GM19463 (cell line): ENCODE data around the gene OAT.

Experiments
- ATAC-seq: cut with Tn5 transposase; IDR thresholded peaks from one replicate; pipeline ENCODE4 v1.9.1; 2021; ENCODE audit warnings: mild to moderate bottlenecking, moderate library complexity; ENCODE audit not compliant: unreplicated experiment

The OAT gene

DNA sequence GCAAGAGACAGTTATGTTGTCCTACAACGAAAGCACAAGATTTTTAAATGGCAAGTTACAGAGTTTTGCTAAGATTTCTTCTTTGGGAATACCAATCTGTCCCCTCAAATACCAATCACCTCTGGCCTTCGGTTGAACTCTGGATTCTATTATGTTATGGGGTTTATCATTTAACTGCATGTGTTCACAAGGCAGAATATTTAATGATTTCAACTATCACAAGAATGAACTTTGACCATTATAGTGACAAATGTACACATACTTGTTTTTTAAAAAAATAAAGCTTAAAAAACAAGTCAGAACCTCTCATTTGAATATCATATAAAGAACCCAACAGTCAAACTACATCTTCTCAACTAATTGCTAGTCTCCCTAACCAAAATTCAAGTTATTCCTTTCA, 11.3 kb downstream of the OAT start:
- no peak for ATAC-seq

DNA sequence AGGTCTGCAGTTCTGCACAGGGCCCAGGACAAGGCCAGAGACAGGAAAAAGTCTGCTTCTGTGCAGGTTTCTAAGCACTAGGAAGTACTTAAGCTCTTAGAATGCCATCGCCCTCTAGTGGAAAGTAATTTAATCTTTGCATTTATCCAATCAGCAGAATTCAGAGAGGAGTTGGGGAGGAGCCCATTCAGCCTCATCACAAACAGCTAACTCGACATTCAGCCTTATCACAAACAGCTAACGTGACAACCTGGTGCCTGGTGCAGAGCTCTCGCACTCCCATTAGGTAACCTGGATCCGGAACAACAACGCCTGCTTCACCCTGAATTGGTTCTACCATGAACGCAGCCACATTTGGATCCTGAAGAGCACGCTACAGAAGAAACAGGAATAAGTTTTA, 15.2 kb downstream of the OAT start:
- ATAC-seq: peak; percentile 68

DNA sequence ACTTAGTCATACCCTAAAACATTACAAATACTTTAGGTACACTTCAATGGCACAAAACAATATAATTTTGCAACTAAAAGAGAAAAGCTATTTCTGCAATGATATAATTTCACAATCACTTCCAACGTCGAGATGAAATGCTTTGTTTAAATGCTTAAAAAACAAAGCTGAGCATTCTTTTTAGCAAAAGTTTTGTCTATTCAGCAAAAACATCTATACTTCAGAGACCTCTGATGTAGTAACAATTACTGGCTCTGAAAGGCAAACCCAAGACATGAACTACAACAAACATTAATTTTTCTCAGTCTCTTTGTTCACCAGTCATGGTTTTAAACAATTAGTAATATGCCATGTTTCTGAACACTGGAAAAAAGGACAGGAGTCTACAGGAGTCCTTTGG, 16.4 kb downstream of the OAT start:
- ATAC-seq: no peak

DNA sequence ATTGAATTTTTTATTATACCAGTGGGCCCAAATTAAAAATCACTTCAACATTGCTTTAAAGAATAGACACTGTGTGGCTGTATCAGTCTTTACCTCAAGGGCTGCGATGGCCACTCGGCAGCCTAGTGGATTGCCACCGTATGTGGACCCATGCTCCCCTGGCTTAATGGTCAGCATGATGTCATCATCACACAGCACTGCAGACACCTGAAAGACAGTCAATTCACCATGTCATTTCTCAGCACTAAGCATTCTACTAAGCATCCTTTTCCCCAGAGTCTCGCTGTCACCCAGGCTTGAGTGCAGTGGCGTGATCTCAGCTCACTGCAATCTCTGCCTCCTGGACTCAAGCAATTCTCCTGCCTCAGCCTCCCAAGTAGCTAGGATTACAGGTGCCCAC, 17.1 kb downstream of the OAT start:
- no peak for ATAC-seq

DNA sequence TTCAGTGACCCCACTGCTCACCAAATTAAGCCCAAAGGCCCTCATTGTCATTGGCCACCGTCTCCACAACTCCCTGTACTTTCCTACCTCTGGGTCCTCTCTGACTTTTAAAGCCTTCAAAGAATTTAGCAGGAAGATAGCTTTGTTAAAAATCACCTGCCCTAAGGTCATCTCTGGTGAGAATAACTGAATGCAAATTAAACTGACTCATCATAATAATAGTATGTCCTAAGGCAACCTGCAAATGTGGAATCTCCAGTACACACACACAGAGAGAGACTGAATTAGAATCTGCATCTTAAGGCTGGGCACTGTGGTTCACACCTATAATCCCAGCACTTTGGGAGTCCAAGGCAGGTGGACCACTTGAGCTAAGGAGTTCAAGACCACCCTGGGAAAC, 24.1 kb downstream of the OAT start:
- ATAC-seq: no peak

DNA sequence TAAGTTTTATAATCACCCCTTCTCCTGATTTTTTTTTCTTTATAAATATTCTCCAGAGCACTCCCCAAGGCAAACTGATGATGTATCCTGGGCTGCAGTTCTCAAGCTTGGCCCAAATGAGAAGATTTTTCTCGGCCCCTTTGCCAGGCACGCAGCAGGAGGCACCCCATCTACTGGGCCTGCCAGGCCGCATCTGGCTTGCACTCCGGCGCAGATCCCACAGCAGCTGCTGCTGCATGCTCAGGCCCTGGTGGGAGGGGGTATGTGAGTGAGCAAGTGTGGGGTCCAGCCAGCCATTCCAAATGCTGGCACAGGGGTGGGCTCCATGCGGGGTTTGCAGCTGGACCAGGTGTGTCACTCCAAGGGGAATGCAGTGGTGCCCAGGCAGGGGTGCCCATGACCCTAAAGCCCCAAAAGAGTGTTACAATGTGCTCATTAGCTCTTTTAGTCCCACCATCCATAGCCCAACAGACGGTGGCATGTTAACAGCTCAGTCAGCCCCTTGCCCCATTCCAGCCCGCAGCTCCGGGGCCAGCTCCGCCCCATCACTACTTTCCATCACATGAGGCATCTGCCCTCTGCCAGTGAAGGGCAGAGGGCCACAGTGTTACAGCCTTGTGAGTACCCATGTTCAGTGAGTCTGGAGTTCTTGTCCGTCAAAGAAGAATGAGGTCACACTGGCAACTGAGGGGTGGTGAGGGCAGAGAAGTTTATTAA, 25.9 kb downstream of the OAT start:
- no peak for ATAC-seq

DNA sequence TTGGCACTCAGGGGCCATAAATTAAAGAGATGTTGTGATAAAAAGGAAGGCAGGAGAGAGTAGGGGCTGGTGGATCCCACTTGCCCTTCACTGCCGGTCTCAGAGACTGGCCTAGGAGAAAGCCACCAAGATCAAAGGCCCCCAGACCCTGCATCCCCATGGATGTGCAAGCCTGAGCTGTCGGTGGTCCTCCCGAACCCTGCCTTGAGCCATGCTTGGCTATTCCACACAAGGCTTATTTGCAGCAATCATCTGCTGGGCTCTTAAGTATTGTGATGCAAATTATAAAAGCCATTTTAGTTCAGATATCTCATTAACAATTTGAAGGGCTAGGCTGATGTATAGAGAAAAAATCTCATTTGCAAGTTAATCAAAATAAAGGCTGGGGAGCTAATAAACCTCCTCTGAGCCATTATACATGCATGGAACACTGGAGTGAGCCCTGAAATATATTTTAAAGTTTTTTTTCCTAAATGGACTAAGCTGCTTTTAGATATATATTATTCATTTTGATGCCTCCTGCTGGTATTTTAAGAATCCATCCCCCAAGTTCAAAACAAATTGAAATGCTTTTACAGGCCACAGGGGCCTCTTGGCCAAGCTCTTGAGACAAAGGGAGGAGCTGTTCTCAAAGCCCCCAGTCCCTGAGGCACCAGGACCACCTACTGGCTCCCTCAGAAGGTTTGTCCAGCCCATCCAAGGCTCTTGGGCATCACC, 28.1 kb downstream of the OAT start:
- no peak for ATAC-seq

DNA sequence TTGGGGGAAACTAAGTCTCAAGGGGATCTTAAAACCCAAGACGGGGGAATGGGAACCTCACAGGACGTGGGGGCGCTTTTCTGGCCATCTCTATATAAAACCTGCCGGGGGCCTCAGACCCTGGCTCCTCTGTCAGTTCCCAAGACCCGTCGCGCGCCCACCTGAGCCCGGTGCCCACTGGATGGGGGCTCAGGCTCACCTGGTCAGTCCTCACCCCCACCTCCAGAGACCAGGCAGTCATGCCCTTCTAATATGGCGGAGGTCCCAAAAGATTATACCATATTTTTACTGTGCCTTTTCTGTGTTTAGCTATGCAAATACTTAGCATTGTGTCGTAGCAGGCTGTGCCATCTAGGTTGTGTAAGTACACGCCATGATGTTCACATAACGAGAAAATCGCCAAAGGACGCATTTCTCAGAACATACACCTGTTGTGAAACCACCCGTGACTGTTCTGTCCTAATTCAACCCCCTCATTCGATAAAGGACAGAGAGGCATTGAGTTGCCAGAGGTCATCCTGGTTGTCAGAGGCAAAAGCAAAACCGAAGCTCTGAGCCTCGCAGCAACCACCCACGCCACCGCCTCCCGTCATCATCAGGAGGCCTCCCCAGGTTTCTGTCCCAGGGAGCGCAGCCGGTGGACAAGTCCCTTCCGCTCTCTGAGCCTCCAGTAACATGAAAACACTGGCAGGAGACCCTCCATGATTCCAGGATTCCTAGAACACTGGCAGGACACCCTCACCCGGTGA, 28.9 kb downstream of the OAT start:
- no peak for ATAC-seq

DNA sequence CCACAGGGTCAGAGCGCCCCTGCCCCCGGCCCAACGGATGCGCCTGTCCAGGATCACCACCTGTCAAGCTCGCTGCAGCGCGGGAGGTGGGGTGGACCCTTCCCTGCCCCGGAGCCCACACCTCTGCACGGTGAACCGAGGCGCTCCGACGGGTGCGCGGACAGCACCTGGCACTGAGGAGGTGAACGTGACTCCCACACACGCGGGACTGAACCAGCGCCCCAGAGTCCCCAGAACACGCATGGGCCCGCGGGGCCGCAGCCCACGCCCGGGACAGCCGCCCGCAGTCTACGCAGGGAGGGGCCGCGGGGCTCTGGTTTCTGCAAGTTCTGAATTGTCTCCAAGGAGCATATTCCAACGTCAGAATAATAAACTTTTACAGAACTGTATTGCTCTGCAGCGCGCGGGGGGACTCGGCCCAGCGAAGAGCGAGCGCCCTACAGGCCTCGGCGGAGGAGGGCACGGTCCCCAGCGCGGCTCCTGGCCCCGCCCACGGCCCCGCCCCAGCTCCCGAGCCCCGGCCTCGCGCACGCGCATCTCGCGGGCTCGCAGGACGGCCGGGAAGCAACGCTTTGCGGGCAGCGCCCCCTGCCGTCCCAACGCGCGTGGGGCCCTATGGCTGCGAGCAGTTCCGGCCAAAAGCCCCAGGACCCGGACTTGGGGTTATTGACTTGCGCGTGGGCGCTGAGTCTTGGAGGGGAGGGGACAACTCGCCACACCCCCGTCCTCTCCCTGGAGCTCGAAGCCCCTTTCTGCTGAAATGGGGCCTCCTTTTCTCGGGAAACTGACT, 29.7 kb downstream of the OAT start:
- ATAC-seq: peak; percentile 98

DNA sequence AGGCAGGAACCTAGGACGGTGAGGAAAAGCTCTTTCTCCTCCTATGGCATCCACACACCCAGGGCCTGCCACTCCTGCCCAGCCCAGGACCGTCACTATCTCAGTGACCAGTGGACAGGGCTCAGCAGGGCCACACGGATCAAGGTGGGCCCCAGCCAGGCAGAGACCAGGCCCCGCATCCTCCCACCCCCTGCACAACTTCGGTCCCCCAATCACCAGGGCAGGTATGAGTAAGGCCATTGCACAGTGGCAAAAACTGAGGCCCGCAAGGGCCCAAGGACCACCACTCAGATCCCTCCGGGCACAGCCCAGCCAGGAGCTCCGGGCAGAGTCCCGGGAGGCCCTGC, 30.3 kb downstream of the OAT start:
- no peak for ATAC-seq

DNA sequence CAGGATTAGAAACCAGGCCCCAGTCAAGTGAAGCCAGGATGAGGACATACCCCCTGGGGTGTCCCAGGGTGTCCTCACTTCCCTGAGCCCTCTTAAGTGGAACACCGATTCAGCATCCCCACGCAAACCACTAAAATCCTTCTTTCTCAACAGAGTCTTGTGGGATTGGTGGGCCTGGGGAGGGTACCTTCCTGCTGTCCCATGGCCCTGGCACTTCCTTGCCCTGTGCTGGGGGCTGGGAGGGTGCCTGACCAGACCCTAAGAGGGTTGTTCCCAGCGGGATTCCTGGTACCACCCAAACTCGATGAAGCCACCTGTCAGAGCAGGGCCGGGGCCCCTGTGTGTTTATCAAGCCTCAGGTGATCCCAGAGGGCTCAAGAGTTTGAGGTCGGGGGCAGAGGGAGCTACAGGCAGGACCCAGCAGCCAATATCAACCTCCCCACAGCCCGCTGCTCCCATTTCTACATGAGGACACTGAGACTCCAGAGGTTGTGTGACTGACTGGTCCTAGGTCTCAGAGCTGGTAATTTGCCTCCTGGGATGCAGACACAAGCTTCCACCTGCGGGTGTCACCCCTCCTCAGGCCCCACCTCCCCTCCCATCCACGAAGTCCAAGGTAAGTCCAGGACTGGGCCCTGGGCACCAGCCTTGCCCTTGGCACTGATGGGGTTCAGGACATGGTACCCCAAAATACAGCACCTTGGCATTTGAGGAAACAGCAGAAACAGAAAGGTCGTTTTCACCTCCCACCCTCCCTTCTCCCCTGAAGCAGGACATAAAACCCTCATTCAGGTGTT, 31.4 kb downstream of the OAT start:
- no peak for ATAC-seq

DNA sequence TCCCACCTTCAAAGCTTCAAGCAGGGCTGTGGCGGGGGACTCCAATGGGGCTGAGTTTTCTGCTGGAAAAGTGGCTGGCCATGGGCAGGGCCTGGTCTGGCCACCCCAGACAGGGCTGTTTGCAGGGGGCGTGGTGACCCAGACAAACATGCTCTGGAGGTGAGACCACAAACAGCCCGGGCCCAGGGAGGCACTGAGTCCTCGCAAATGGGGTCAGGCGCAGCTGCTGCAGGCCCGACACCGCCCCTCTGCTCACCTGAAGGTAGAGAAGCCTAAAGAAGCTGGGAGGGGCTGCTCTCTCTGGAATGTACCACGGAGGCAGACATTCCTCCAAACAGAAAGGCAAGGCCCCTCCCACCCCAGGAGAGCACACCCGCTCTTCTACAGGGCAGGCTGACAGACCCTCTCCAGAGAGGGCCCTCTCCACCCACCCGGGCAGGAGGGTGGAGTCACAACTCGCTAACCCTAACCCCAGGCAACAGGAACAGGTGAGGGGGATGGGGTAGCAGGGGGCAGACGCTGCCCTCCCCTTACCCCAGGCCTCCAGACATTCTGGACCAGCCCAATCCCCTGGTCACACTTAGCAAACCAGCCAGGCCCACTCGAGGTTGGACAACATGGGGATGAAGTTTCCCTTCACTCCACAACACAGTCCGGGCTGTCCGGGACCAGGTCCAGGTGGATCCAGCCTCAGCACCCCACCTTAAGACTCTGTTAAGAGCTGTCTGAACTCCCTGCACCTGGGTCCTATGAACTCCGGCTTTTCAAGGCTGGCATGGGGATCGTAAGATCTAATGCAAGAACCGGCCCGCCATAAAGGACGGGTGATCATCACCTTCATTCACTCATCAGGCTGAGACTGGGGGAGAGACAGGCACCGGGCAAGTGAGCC, 32.3 kb downstream of the OAT start:
- no peak for ATAC-seq

DNA sequence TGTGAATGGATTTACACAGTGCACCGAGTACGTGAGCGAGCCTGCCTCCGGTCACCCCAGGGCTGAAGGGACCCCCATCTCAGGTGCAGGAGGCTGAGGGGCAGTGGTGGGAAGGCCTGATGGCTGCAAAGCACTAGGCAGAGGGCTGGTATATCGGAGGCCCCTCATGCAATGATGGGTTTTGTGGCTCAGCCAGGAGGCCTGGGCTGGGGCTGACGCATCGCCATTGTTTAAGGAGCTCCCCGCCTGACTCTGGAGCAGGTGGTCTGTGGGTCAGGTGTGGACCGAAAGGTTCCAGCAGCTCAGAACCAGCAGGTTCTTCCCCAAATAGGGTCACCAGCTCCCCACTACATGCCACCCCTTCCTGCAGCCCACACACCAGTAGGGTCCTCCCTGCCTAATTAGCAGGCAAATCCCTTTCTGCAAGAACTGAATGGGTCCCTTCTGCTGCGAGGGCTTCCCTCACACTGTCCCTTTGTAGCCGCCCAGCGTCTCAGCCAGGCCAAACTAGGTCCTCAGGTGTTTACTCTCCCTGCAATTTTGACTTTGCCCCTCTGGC, 33.0 kb downstream of the OAT start:
- ATAC-seq: no peak

DNA sequence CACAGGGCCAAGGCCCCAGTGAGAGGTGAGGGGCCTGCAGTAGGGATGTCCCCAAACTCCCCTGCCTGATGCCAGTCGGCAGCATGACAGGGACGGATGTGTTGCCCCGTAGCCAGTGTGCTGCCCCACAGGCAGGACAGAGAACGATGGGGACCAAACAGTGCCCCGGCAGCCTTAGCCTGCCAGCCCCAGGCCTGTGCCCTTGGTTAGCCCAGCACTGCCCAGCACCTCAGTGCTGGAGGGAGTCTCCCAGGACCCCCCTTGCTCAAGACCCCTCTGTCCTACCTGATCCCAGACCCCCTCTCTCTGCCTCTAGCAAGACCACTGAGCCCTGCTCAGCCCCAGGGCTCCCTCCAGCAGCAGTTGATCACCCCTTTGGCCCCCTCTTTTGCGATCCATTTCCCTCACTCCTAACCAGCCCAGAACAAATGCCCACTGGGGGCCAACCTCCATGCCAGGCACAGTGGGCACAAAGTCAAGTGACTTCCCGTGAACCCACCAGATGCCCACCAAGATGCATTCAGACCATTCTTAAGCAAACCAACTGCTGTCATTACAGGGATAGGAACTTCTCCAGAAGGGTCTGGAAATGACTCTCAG, 34.0 kb downstream of the OAT start:
- ATAC-seq: no peak

DNA sequence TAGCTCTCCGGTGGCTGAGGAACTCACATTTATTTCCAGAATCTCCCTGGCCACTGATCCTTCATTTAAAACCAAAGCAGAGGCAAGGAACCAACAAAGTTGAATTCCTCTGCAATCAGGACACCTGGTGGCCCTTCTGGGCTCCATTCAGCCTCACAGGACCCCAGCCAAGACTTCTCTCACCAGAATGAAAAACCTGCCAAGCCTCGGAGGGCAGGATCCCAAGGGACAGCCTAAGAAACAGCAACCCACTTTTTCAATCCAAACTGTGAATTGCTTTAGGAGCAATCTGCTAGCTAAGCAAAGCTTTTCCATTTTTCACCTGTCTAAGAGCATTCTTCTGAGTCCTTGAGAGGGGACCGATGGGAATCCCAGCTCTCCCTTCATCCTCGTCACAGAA, 34.6 kb downstream of the OAT start:
- ATAC-seq: no peak

DNA sequence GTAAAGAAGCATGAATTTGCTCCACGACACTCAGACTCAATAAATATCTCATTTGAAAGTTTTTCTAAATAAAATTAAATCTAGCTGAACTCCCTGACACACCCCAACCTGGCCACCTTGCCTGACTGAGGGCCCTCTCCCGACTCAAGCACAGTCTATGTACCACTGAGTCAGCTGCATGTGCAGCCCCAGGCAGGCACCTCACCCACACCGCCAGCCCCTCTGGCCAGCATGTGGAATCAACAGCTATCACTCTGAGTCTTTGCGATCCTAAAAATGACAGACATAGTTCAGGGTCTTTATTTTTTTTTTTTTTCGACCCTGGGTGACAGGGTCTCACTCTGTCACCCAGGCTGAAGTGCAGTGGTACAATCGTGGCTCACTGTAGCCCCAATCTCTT, 35.2 kb downstream of the OAT start:
- ATAC-seq: no peak

DNA sequence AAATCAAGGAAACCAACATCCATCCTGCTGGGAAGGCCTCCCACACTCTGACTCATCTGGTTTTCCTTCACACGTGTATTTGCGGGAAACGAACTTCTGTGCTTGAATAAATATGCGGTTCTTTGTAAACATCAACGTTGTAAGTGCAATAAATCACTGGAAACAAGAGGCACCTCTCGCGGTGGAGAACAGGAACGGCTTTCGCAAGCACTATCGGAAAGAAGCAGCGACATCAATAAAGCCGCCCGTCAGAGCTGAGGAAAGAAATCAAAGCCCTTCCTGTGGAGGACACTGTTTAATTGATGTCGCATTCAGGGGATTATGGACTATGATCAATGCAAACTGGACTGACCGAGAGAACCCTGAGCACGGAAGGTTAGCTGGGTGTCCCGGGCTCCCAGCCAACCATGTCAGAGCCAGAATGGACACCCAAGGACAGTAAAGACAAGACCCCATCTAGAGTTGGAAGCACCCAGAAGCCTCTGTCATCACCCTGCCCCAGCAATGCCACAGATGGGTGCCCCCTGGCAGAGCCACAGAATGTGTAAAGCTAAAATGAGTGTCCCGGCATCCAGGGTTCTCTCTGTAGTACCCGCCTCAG, 37.6 kb downstream of the OAT start:
- ATAC-seq: no peak

DNA sequence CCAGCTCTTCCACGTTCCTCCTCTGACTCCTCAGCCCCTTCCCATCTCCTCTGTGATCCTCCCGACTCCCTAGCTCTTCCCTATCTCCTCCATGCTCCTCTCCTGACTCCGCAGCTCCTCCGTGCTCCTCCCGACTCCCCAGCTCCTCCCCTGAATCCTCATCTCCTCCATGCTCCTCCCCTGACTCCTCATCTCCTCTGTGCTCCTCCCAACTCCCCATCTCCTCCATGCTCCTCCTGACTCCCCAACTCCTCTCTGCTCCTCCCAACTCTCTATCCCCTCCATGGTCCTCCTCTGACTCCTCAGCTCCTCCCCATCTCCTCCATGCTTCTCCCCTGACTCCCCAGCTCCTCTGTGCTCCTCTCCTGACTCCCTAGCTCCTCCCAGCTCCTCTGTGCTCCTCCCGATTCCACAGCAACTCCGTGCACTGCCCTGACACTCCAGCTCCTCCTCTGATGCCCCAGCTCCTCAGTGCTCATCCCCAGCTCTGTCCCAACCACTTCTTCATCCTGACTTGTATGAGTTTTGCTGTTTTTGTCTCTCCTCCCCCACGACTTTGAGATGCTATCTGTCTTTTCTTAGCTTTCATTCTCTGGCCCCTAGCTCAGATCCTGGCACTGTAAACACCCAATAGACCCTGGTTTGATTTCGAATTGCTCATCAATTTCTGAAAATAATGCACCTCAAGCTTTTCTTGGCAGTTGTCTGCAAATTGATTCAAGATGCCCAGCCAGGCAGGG, 38.3 kb downstream of the OAT start:
- ATAC-seq: no peak
